Measurements from ENCODE around the gene C20orf204.

- TF ChIP-seq GTF2F1 (IDR thresholded peaks at IDR 0.05; ENCODE audit: low read depth, low read length): no peak
- TF ChIP-seq CTCF (IDR thresholded peaks at IDR 0.05 in 2 of 3, conservative IDR thresholded peaks at IDR 0.05 in 1 of 3; ENCODE audit: insufficient read depth in 2 of 3, low read depth in 1 of 3, low read length in 3 of 3): no peak
Measured at GRCh38 chr20:64010711-64011237, 25.2 kb upstream of the C20orf204 start.
